ENCODE data around the gene OR9A2. TPM values are rescaled to one million over a fixed set of nuclear protein-coding genes. Genes with fewer than 3 reads are reported as not detected.

The OR9A2 gene
- total RNA-seq, 2 donors from 2014 or later: not detected

- Histone ChIP-seq H3K27me3 (no peaks in the 10 kb centered on the region), H3K9me3 (no peaks in the 10 kb centered on the region), H3K4me1 (no peaks in the 10 kb centered on the region), H3K4me3 (no peak overlapping the region), H3K9ac (ENCODE audit: low read depth in 2 of 2, low read length in 2 of 2) (no peak overlapping the region), H3K36me3 (no peaks in the 10 kb centered on the region), H3K27ac (no peak overlapping the region)
- no peak for DNase-seq
- TF ChIP-seq CTCF (IDR thresholded peaks at IDR 0.05): no peak
- intact Hi-C loops (cut with DNase I): loop anchor here (5.0 kb wide), 1 partner anchor 118 kb away; no protein-coding TSS in a partner anchor
These were observed 26.3 kb downstream of the OR9A2 start for GRCh38 chr7:143000648-143001047.

DNA sequence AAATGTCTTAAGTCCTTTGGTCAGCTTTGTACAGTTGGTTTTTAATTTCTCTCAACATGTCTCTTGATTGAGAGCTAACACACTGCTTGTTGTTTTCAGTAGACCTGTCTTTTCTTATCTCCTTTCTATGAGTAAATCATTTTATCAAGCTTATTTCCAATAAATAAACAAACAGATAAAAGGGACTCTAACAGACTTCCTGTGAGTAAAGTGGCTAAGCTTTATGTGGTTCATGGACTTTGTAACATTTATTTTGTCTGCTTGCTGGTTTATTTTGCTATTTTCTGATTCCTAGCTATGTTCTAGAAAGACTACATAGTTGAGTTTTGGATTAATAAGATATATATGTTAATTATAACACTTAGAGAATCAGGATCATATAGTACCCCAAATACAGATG, 27.1 kb downstream of the OR9A2 start:
- intact Hi-C loops (cut with DNase I): loop anchor here (5.0 kb wide), 1 partner anchor 117 kb away; no protein-coding TSS in a partner anchor
- Histone ChIP-seq H3K27me3 (no peaks in the 10 kb centered on the region), H3K4me3 (no peak overlapping the region), H3K27ac (no peak overlapping the region), H3K36me3 (no peaks in the 10 kb centered on the region), H3K9me3 (no peaks in the 10 kb centered on the region), H3K9ac (ENCODE audit: low read depth in 2 of 2, low read length in 2 of 2) (no peak overlapping the region), H3K4me1 (no peaks in the 10 kb centered on the region)
- TF ChIP-seq CTCF (IDR thresholded peaks at IDR 0.05): no peak
- no peak for DNase-seq

DNA sequence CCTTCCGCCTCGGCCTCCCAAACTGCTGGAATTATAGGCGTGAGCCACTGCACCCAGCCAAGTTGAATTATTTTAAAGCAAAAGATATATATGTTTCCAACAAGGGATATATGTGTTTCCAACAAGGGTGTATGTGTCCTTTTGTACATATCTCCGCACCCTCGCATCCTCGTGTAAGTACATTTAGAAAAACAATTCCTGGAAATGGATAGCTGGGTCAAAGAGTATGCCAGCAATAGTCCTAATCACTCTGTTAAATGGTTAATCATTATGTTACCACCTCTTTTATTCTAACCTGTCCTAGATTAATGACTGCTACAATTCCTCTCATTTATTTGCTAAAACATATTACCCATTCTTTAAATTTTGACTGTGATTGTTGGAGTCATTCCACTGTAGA, 28.0 kb downstream of the OR9A2 start:
- H3K9me3 ChIP-seq: no peaks in the 10 kb centered on the region
- no peaks in the 10 kb centered on the region for H3K4me1 ChIP-seq
- intact Hi-C loops (cut with DNase I): no loop called here
- no peaks in the 10 kb centered on the region for H3K27me3 ChIP-seq
- no peak for TF ChIP-seq CTCF (IDR thresholded peaks at IDR 0.05)
- H3K36me3 ChIP-seq: no peaks in the 10 kb centered on the region
- H3K4me3 ChIP-seq: no peak overlapping the region
- DNase-seq: no peak
- H3K9ac ChIP-seq (ENCODE audit: low read depth in 2 of 2, low read length in 2 of 2): no peak overlapping the region
- H3K27ac ChIP-seq: no peak overlapping the region

- DNase-seq: no peak
- Histone ChIP-seq H3K9ac (ENCODE audit: low read depth in 2 of 2, low read length in 2 of 2) (no peak overlapping the region), H3K27ac (no peak overlapping the region), H3K4me3 (no peak overlapping the region), H3K36me3 (no peaks in the 10 kb centered on the region), H3K27me3 (no peaks in the 10 kb centered on the region), H3K4me1 (no peaks in the 10 kb centered on the region), H3K9me3 (no peaks in the 10 kb centered on the region)
- no peak for TF ChIP-seq CTCF (IDR thresholded peaks at IDR 0.05)
- intact Hi-C loops (cut with DNase I): no loop called here
These were observed 29.4 kb downstream of the OR9A2 start for GRCh38 chr7:142997456-142997989.

GRCh38 chr7:142992427-142992826, 34.5 kb downstream of the OR9A2 start:
- no peaks in the 10 kb centered on the region for H3K9me3 ChIP-seq
- intact Hi-C loops (cut with DNase I): no loop called here
- DNase-seq: no peak

More at GRCh38 chr7:142992427-142992826, 34.5 kb downstream of the OR9A2 start:
- no peaks in the 10 kb centered on the region for H3K27me3 ChIP-seq
- no peak overlapping the region for H3K27ac ChIP-seq
- no peak for TF ChIP-seq CTCF (IDR thresholded peaks at IDR 0.05)
- no peak overlapping the region for H3K9ac ChIP-seq (ENCODE audit: low read depth in 2 of 2, low read length in 2 of 2)
- H3K4me1 ChIP-seq: no peaks in the 10 kb centered on the region
- no peaks in the 10 kb centered on the region for H3K36me3 ChIP-seq
- H3K4me3 ChIP-seq: no peak overlapping the region

Measured in colonic mucosa (tissue), 4 donors.